PC-3 (cell line): ENCODE data around the gene COMTD1. TPM values are rescaled to one million over a fixed set of nuclear protein-coding genes. Genes with fewer than 3 reads are reported as not detected.

Experiments
- ATAC-seq: fragments of 200-7000 bp; cut with Tn5 transposase; 2 replicates; pipeline ENCODE4 v1.9.1; 2020; ENCODE audit warnings: mild to moderate bottlenecking, moderate library complexity
- BruUV-seq: library from RNA; stranded (reverse); fragments of 400-500 nt; replicated peaks from 2 replicates; lab custom pipeline; 2021; lab: Mats Ljungman, UMichigan
- CTCF ChIA-PET: fragments of 300-600 bp; sonication (Branson Sonifier 250); formaldehyde crosslinking; loops from one replicate; lab custom pipeline; 2022; ENCODE audit warnings: antibody characterized with exemption; lab: Charles Lee
- POLR2A ChIA-PET: fragments of 300-600 bp; sonication (Branson Sonifier 250); formaldehyde crosslinking; loops from one replicate; lab custom pipeline; 2022; ENCODE audit warnings: antibody characterized with exemption; ENCODE audit not compliant: unreplicated experiment; lab: Charles Lee
- DNase-seq: peaks from one replicate; pipeline ENCODE4 v3.0.0-alpha.2; 2015
- H2AFZ ChIP-seq: fragments of 300-600 bp; sonication (generic); 2 replicates; pipeline ENCODE4 v1.6.0; 2016; ENCODE audit warnings: antibody characterized with exemption, low read length
- H3F3A ChIP-seq: fragments of 300-600 bp; sonication (generic); one replicate; pipeline ENCODE4 v1.6.0; 2017; ENCODE audit warnings: antibody characterized with exemption, low read length, control low read depth, mild to moderate bottlenecking; ENCODE audit not compliant: unreplicated experiment
- H3K27ac ChIP-seq: fragments of 300-600 bp; sonication (generic); 2 replicates; pipeline ENCODE4 v1.5.1; 2016; ENCODE audit warnings: mild to moderate bottlenecking, low read length
- H3K27me3 ChIP-seq: fragments of 300-600 bp; sonication (generic); 2 replicates; pipeline ENCODE4 v1.6.1; 2016; ENCODE audit warnings: low read length, mixed read lengths
- H3K36me3 ChIP-seq: fragments of 300-600 bp; sonication (generic); 2 replicates; pipeline ENCODE4 v1.6.1; 2016; ENCODE audit warnings: low read depth, mixed run types, low read length, mixed read lengths
- H3K4me1 ChIP-seq: fragments of 300-600 bp; sonication (generic); 2 replicates; pipeline ENCODE4 v1.5.1; 2016; ENCODE audit warnings: low read length; ENCODE audit not compliant: insufficient read depth
- H3K4me2 ChIP-seq: fragments of 300-600 bp; sonication (generic); 2 replicates; pipeline ENCODE4 v1.6.0; 2016; ENCODE audit warnings: low read length
- H3K4me3 ChIP-seq: fragments of 300-600 bp; sonication (generic); 2 replicates; pipeline ENCODE4 v1.5.1; 2016; ENCODE audit warnings: mild to moderate bottlenecking, low read length, mixed read lengths
- H3K79me2 ChIP-seq: fragments of 300-600 bp; sonication (generic); 2 replicates; pipeline ENCODE4 v1.6.1; 2017; ENCODE audit warnings: low read length, mixed read lengths
- H3K9ac ChIP-seq: fragments of 300-600 bp; sonication (generic); 2 replicates; pipeline ENCODE4 v1.6.0; 2016; ENCODE audit warnings: mild to moderate bottlenecking, low read length
- H3K9me2 ChIP-seq: fragments of 300-600 bp; sonication (generic); replicated peaks from 2 replicates; pipeline ENCODE4 v1.6.1; 2016; ENCODE audit warnings: mixed run types, low read length, mixed read lengths
- H3K9me3 ChIP-seq: fragments of 300-600 bp; sonication (generic); 2 replicates; pipeline ENCODE4 v1.6.1; 2016; ENCODE audit warnings: low read length, mixed read lengths
- H4K20me1 ChIP-seq: fragments of 300-600 bp; sonication (generic); 2 replicates; pipeline ENCODE4 v1.6.1; 2016; ENCODE audit warnings: low read length, mixed read lengths
- EZH2 ChIP-seq: fragments of 300-600 bp; sonication (generic); IDR thresholded peaks from one replicate; pipeline ENCODE4 v1.6.1; 2017; ENCODE audit warnings: antibody characterized with exemption, mild to moderate bottlenecking, low read length; ENCODE audit not compliant: unreplicated experiment
- EZH2phosphoT487 ChIP-seq: fragments of 300-600 bp; sonication (generic); IDR thresholded peaks from 2 replicates; pipeline ENCODE4 v1.6.1; 2018; ENCODE audit warnings: mild to moderate bottlenecking, antibody characterized with exemption, low read length, borderline replicate concordance
- intact Hi-C: fragments of 100-400 bp; cut with micrococcal nuclease; formaldehyde crosslinking; loops from 2 replicates; pipeline ENCODE4 v1.9.0; 2023
- total RNA-seq: library from RNA; depleted of rRNA; stranded (reverse); fragments of >200 nt; gene quantifications from 2 replicates; pipeline ENCODE4 v1.2.3, GENCODE V29; 2014
- TF ChIP-seq, protein P1 (sequence below): fragments of 300-600 bp; sonication (generic); conservative IDR thresholded peaks from 2 replicates; pipeline ENCODE4 v1.5.1; 2017; ENCODE audit warnings: antibody characterized with exemption, low read depth, mild to moderate bottlenecking, low read length

COMTD1 gene
- total RNA-seq, 1 experiment from 2014 or later = 183 TPM

DNA sequence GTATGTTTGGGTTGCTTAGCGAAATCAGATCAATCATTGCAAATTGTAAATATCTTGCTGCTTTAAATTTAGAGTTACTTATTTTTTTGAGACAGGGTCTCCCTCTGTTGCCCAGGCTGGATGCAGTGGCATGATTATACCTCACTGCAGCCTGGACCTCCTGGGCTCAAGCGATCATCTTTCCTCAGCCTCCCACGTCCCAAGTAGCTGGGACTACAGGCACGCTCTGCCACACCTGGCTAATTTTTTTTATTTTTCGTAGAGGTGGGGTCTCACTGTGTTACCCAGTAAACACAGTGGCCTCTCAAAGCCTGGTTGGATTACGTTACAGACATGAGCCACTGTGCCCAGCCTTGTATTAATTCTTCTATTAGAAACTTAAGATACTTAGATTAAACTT is 23.4 kb downstream of the COMTD1 start:
- Histone ChIP-seq H3K79me2 (peaks cover 68% of the 10 kb centered on the region), H4K20me1 (peaks cover 56% of the 10 kb centered on the region), H3K9ac (peak overlapping the region; percentile 89; the same call in 1 of the 2 replicates), H2AFZ (no peak overlapping the region), H3K4me2 (peak overlapping the region; percentile 87), H3K9me3 (no peaks in the 10 kb centered on the region), H3K36me3 (peaks cover 57% of the 10 kb centered on the region), H3K4me1 (peaks cover 45% of the 10 kb centered on the region), H3K27me3 (no peaks in the 10 kb centered on the region), H3K9me2 (no peaks in the 10 kb centered on the region), H3K27ac (no peak overlapping the region), H3F3A (no peaks in the 10 kb centered on the region), H3K4me3 (peak overlapping the region; percentile 72)
- TF ChIP-seq, protein P1, sequence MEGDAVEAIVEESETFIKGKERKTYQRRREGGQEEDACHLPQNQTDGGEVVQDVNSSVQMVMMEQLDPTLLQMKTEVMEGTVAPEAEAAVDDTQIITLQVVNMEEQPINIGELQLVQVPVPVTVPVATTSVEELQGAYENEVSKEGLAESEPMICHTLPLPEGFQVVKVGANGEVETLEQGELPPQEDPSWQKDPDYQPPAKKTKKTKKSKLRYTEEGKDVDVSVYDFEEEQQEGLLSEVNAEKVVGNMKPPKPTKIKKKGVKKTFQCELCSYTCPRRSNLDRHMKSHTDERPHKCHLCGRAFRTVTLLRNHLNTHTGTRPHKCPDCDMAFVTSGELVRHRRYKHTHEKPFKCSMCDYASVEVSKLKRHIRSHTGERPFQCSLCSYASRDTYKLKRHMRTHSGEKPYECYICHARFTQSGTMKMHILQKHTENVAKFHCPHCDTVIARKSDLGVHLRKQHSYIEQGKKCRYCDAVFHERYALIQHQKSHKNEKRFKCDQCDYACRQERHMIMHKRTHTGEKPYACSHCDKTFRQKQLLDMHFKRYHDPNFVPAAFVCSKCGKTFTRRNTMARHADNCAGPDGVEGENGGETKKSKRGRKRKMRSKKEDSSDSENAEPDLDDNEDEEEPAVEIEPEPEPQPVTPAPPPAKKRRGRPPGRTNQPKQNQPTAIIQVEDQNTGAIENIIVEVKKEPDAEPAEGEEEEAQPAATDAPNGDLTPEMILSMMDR = no peak
- no peak for TF ChIP-seq EZH2
- TF ChIP-seq EZH2phosphoT487 = no peak
- POLR2A ChIA-PET = no interaction called here
- CTCF ChIA-PET = interaction anchor here (0.6 to 3.3 kb wide), 3 partner anchors 13 to 25 kb away, joined by 3 to 65 read pairs (median 21); partner anchors contain the start of gene COMTD1
- ATAC-seq = no peak
- no peak for DNase-seq
- intact Hi-C loops = no loop called here
- BruUV-seq = no TSS peak

DNA sequence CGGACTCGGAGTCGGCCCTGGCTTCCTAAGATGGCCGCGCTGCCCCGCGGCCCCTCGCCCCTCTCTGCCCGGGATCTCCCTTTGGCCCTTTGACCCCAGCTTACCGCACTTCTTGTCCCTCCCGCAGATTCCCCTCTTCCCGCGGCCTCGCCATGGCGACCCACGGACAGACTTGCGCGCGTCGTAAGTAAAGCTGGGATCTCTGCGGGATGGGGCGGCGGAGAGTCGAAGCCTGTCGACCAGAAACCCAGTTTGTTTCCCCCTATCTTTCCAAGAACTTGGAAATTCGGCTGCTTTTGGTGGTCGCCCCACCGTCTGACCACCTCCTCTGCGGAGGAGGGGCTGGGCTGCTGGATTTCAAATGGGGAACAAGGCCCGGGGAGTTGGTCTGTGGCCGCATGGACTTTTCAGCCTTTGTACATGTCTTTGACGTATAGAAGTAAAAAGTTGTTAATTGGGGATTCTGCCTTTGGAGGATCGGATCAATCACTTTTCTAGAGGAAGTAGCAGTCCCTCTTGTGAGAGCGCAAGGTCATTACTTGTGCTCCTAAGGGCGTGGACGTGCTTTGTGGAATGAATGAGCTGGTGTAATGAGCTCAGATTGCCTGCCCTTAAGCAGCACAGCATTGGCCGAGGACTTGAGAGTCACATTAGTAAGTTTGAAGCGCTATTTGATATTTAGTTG is 24.6 kb downstream of the COMTD1 start:
- H3K9me2 ChIP-seq = no peaks in the 10 kb centered on the region
- peak overlapping the region; percentile 85 for H2AFZ ChIP-seq
- no peaks in the 10 kb centered on the region for H3F3A ChIP-seq
- H3K79me2 ChIP-seq = peaks cover 56% of the 10 kb centered on the region
- no peaks in the 10 kb centered on the region for H3K27me3 ChIP-seq
- ChIA-PET POLR2A (interaction anchor here (0.6 to 2.2 kb wide), 10 partner anchors 14 to 1319 kb away, joined by 3 to 34 read pairs (median 8); no protein-coding TSS in a partner anchor), CTCF (interaction anchor here (0.6 to 3.3 kb wide), 5 partner anchors 16 to 76 kb away, joined by 3 to 65 read pairs (median 13); partner anchors contain the start of gene COMTD1)
- H3K36me3 ChIP-seq = peaks cover 45% of the 10 kb centered on the region
- DNase-seq (peak; percentile 73), ATAC-seq (peak; percentile 27)
- peak overlapping the region; percentile 89 for H3K9ac ChIP-seq
- TF ChIP-seq EZH2phosphoT487 = no peak
- peaks cover 45% of the 10 kb centered on the region for H3K4me1 ChIP-seq
- intact Hi-C loops = loop anchor here (1.0 kb wide), 1 partner anchor 19 kb away; no protein-coding TSS in a partner anchor
- H3K9me3 ChIP-seq = no peaks in the 10 kb centered on the region
- H3K4me2 ChIP-seq = peak overlapping the region; percentile 87
- H4K20me1 ChIP-seq = peaks cover 44% of the 10 kb centered on the region
- BruUV-seq = TSS peak; percentile 13
- H3K27ac ChIP-seq = peak overlapping the region; percentile 85
- H3K4me3 ChIP-seq = peak overlapping the region; percentile 72

DNA sequence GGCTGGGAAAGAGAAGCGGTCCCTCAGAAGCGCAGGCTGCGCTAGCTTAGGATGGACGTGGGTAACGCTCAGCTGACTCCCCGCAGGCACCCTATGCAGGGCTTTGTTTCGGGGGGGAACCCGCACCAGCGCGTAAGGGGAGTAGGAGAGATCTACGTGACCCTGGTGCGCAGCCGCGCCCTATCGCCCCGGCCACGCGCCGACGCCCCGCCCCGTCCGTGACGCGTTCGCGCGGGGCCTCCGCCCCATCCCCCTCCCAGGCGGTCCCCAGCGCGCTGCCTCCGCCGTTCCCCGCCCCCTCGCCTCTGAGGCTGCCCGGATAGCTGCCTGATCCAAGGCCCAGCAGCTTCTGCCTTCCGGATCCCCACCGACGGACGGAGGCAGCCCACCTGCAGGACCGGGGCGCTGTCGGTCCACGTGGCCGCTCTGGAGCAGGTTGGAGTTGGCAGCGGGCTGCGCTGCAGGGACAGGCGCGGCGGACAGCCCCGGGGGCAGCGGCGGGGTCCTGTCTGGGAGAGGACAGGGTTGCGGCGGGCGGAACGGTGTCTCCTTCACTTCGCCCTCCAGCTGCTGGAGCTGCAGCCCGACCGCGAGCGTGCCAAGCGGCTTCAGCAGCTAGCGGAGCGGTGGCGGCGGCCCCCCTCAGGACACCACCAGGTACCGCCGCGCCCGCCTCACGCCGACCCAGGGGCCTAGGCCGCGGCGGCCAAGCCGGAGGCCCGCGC is 25.3 kb downstream of the COMTD1 start, which contains the start of gene VDAC2:
Gene VDAC2 (plus strand): TSS at position 515 of the 725 bp plus-strand sequence. CDS start 363 bp downstream, outside the sequence.
- peaks cover 37% of the 10 kb centered on the region for H4K20me1 ChIP-seq
- TF ChIP-seq, protein P1 = no peak
- TF ChIP-seq EZH2phosphoT487 (no peak), EZH2 (no peak)
- peak within 1 kb of the TSS; percentile 85 for H3K27ac ChIP-seq
- POLR2A ChIA-PET = interaction anchor here (0.5 to 2.2 kb wide), 9 partner anchors 11 to 917 kb away, joined by 3 to 34 read pairs (median 9); partner anchors contain the start of gene COMTD1
- no peaks in the 10 kb centered on the region for H3K27me3 ChIP-seq
- H2AFZ ChIP-seq = peak within 1 kb of the TSS; percentile 85
- H3K9me2 ChIP-seq = no peaks in the 10 kb centered on the region
- H3K4me1 ChIP-seq = peaks cover 45% of the 10 kb centered on the region
- H3K4me3 ChIP-seq = peak within 1 kb of the TSS; percentile 72
- H3K36me3 ChIP-seq = peaks cover 38% of the 10 kb centered on the region
- DNase-seq (peak; percentile 99), ATAC-seq (peak; percentile 88)
- H3K9me3 ChIP-seq = no peaks in the 10 kb centered on the region
- CTCF ChIA-PET = interaction anchor here (0.5 to 3.3 kb wide), 6 partner anchors 19 to 148 kb away, joined by 3 to 65 read pairs (median 8); partner anchors contain the start of gene COMTD1
- H3K9ac ChIP-seq = peak within 1 kb of the TSS; percentile 89
- peak within 1 kb of the TSS; percentile 87 for H3K4me2 ChIP-seq
- H3K79me2 ChIP-seq = peaks cover 49% of the 10 kb centered on the region
- no peaks in the 10 kb centered on the region for H3F3A ChIP-seq
- intact Hi-C loops = loop anchor here (1.0 kb wide), 5 partner anchors 15 to 99 kb away; partner anchors contain the start of gene SAMD8
- BruUV-seq = no TSS peak
